ENCODE measurements around the gene ETFRF1. TPM values are rescaled to one million over a fixed set of nuclear protein-coding genes. Genes with fewer than 3 reads are reported as not detected.

Gene ETFRF1
- total RNA-seq, 1 donor from 2014 or later = 17.9 TPM

GRCh38 chr12:25252946-25253345 lies 57.9 kb downstream of the ETFRF1 start:
- Mint-ChIP-seq H3K27ac (ENCODE audit: unreplicated experiment) (no peak overlapping the region), H3K36me3 (ENCODE audit: unreplicated experiment) (no peaks in the 10 kb centered on the region), H3K9me3 (ENCODE audit: unreplicated experiment) (no peaks in the 10 kb centered on the region), H3K27me3 (ENCODE audit: unreplicated experiment) (no peaks in the 10 kb centered on the region), H3K4me1 (ENCODE audit: unreplicated experiment) (peaks cover 16% of the 10 kb centered on the region), H3K4me3 (ENCODE audit: unreplicated experiment) (no peak overlapping the region)
- no peak for DNase-seq (ENCODE audit: extremely low spot score, unreplicated experiment)
- TF ChIP-seq CTCF (IDR thresholded peaks at IDR 0.05) = no peak

GRCh38 chr12:25253371-25254068 lies 58.5 kb downstream of the ETFRF1 start:
- no peak for DNase-seq (ENCODE audit: extremely low spot score, unreplicated experiment)
- Mint-ChIP-seq H3K36me3 (ENCODE audit: unreplicated experiment) (no peaks in the 10 kb centered on the region), H3K4me3 (ENCODE audit: unreplicated experiment) (no peak overlapping the region), H3K27ac (ENCODE audit: unreplicated experiment) (no peak overlapping the region), H3K27me3 (ENCODE audit: unreplicated experiment) (no peaks in the 10 kb centered on the region), H3K9me3 (ENCODE audit: unreplicated experiment) (no peaks in the 10 kb centered on the region), H3K4me1 (ENCODE audit: unreplicated experiment) (peaks cover 12% of the 10 kb centered on the region)
- no peak for TF ChIP-seq CTCF (IDR thresholded peaks at IDR 0.05)

GRCh38 chr12:25254271-25254880 lies 59.3 kb downstream of the ETFRF1 start:
- DNase-seq (ENCODE audit: extremely low spot score, unreplicated experiment) = no peak
- no peaks in the 10 kb centered on the region for H3K27me3 Mint-ChIP-seq (ENCODE audit: unreplicated experiment)
- H3K36me3 Mint-ChIP-seq (ENCODE audit: unreplicated experiment) = no peaks in the 10 kb centered on the region
- TF ChIP-seq CTCF (IDR thresholded peaks at IDR 0.05) = no peak
- H3K4me3 Mint-ChIP-seq (ENCODE audit: unreplicated experiment) = no peak overlapping the region
- H3K9me3 Mint-ChIP-seq (ENCODE audit: unreplicated experiment) = no peaks in the 10 kb centered on the region
- H3K4me1 Mint-ChIP-seq (ENCODE audit: unreplicated experiment) = peaks cover 7% of the 10 kb centered on the region
- no peak overlapping the region for H3K27ac Mint-ChIP-seq (ENCODE audit: unreplicated experiment)

Other genes starting within 250 kb of the ETFRF1 start
- 155 and 167 TPM in 2 replicates for gene BCAT1, start 246.1 kb upstream of the ETFRF1 start, total RNA-seq
- gene DNAI7, start 77 bp upstream of the ETFRF1 start, total RNA-seq = 0.30 TPM in 1 of 2 replicates, not detected in the other
- gene KRAS, start 55.7 kb downstream of the ETFRF1 start, total RNA-seq = 24.3 and 25.1 TPM in 2 replicates

Data from osteocyte (in vitro differentiated cells).